ENCODE measurements around the gene FFAR1.

FFAR1 gene

GRCh38 chr19:35347171-35347929 lies at the start of gene FFAR1:
Gene FFAR1, plus strand, starts transcription at chr19:35347902. Its CDS starts 3,650 bp downstream, at chr19:35351552.
- H3K4me3 ChIP-seq (ENCODE audit: low read length), result no peak within 1 kb of the TSS
- no peak for DNase-seq (ENCODE audit: low read depth)
- TF ChIP-seq CTCF (IDR thresholded peaks at IDR 0.05; ENCODE audit: insufficient read depth, low read depth, low read length, missing control alignments), result no peak

GRCh38 chr19:35297922-35298321 lies 49.8 kb upstream of the FFAR1 start:
- TF ChIP-seq CTCF (IDR thresholded peaks at IDR 0.05; ENCODE audit: insufficient read depth, low read depth, low read length, missing control alignments), result no peak
- no peak for DNase-seq (ENCODE audit: low read depth)
- H3K4me3 ChIP-seq (ENCODE audit: low read length), result no peak overlapping the region

GRCh38 chr19:35298561-35298972 lies 49.1 kb upstream of the FFAR1 start:
- TF ChIP-seq CTCF (IDR thresholded peaks at IDR 0.05; ENCODE audit: insufficient read depth, low read depth, low read length, missing control alignments), result no peak
- no peak overlapping the region for H3K4me3 ChIP-seq (ENCODE audit: low read length)

GRCh38 chr19:35299523-35300338 lies 48.0 kb upstream of the FFAR1 start:
- no peak overlapping the region for H3K4me3 ChIP-seq (ENCODE audit: low read length)
- no peak for DNase-seq (ENCODE audit: low read depth)
- no peak for TF ChIP-seq CTCF (IDR thresholded peaks at IDR 0.05; ENCODE audit: insufficient read depth, low read depth, low read length, missing control alignments)

More at GRCh38 chr19:35298561-35298972, 49.1 kb upstream of the FFAR1 start:
- no peak for DNase-seq (ENCODE audit: low read depth)

- DNase-seq (ENCODE audit: low read depth), result no peak
- H3K4me3 ChIP-seq (ENCODE audit: low read length), result no peak overlapping the region
- TF ChIP-seq CTCF (IDR thresholded peaks at IDR 0.05; ENCODE audit: insufficient read depth, low read depth, low read length, missing control alignments), result no peak
Observed at GRCh38 chr19:35300339-35300649, 47.4 kb upstream of the FFAR1 start.

- TF ChIP-seq CTCF (IDR thresholded peaks at IDR 0.05; ENCODE audit: insufficient read depth, low read depth, low read length, missing control alignments), result no peak
- no peak for DNase-seq (ENCODE audit: low read depth)
- H3K4me3 ChIP-seq (ENCODE audit: low read length), result no peak overlapping the region
Observed at GRCh38 chr19:35301961-35302360, 45.7 kb upstream of the FFAR1 start.
